DMS 273 (cell line): ENCODE results near the gene NUTM2E.
A peak's percentile ranks its signal among the peaks of the same experiment; 100 is the strongest.
"Not testable (repeated sequence)": the region's sequence is repeated elsewhere in the genome, so short reads cannot be mapped to it uniquely, and the experiment has no call there.

Experiments used
- DNase-seq: peaks from one replicate; lab custom pipeline; 2025; ENCODE audit not compliant: unreplicated experiment; lab: John Stamatoyannopoulos, UW

Gene NUTM2E

GRCh38 chr10:79826496-79827215 lies at the start of gene NUTM2E:
Gene NUTM2E, plus strand, starts transcription at chr10:79826739. Its CDS starts 15,002 bp downstream, at chr10:79841741.
- peak; percentile 85 for DNase-seq

- DNase-seq = not testable (repeated sequence)
Observed at GRCh38 chr10:79777997-79778396, 48.5 kb upstream of the NUTM2E start.

DNA sequence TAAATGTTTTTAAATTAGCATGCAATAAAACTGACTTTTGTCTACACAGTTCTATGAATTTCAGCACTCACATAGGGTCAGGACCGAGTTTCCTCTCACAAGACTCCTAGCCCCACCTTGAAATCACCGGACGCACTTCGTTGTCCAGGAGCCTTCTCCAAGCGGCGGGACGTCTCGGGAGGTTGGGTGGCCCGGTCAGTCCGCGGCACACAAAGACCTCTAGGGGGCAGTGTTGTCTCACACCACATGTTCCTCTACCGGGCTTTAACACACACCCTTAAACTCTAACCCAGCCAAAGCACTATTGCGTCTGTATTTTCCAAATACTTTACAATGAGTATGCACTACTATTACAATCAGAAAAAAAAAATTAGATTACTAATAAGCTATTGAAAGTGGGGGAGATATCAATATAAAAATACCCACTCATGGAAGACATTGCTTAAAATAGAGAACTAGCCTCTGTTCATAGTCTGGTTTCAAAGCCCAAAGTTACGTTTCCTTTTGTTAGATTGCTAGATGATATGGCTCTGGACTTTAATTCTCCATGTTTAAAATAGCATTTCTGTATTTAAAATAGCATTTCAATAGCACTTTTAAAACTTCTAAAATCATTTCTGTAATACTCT lies 47.1 kb upstream of the NUTM2E start:
- peak; percentile 19 for DNase-seq

GRCh38 chr10:79779992-79780391 lies 46.5 kb upstream of the NUTM2E start:
- not testable (repeated sequence) for DNase-seq

DNA sequence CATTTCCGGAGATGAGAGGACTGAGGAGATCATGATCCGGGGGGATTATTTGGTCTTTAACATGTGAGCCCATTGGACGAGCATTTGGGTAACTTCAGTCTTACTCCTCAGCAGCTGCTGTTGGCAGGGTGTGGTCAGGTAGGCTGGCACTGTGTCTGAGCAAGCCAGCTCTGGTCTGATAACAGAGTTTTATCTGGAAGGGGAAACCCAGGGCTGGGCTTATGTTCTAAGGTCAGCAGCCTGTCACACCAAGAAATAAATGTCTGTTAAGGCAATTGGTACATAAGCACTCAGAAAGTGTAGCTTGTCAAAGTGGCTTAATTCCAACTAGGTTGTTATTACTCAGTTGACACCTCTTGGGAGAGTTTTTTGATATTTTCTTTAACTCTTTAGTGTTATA lies 45.0 kb upstream of the NUTM2E start:
- not testable (repeated sequence) for DNase-seq

DNA sequence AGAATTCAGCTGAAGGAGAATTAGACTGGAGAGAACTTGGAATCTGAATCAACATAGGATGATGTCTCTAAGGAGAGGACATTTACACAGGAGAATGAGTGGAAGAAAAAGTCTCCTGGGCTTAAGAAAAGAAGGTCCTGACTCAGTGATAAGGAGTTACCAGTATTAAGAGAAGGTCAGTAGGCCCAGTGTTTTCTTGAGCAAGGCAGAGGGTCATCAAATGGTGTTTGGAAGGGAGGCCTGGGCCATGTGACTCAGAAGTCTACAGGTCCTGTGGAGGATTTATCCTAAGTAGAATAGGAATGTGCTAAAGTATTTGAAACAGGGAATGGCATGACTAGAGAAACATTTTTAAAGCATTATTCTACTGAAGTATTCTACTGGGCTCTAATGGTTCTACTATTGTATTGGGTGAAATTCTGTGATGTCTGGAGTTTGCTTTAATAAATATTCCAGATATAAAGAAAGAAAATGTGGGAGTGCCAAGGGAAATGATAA lies 39.0 kb upstream of the NUTM2E start:
- not testable (repeated sequence) for DNase-seq

DNA sequence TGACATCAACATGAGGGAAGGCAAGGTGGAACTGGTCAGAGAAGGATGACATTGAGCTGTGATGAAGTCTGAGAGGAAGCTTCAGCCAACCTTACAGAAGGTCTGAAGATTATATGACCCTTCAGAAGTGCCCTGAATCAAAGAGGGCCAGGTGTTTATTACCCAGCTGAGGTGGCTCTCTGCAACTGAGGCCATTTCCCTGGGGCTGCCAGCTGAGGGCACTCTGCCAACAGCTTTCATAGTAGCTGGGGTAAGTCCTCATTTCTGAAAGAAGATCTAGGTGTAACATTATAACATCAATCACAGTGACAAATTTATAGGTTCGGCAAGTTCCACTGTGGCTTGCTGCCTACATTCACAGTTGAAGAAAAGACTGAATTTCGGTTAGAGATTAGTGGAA lies 37.2 kb upstream of the NUTM2E start:
- not testable (repeated sequence) for DNase-seq

DNA sequence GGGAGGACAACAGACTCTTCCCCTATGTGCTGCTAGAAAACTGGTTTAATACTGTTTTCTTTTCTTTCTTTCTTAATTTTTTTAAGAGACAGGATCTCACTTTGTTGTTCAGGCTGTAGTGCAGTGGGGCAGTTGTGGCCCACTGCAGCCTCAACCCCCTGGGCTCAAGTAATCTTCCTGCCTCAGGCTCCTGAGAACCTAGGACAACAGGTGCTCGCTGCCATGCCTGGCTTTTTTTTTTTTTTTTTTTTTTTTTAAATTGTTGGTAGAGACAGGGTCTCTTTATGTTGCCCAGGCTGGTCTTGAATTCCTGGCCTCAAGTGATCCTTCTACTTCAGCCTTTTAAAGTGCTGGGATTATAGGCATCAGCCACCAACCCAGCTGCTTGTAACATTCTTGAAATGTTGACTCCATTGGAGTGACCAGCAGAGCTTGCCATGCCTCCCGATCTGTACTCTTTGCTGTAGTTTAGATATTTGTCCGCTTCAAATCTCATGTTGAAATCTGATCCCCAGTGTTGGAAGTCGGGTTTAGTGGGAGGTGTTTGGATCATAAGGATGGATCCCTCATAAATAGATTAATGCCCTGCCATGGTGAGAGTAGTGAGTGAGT lies 34.5 kb upstream of the NUTM2E start:
- DNase-seq = not testable (repeated sequence)

DNA sequence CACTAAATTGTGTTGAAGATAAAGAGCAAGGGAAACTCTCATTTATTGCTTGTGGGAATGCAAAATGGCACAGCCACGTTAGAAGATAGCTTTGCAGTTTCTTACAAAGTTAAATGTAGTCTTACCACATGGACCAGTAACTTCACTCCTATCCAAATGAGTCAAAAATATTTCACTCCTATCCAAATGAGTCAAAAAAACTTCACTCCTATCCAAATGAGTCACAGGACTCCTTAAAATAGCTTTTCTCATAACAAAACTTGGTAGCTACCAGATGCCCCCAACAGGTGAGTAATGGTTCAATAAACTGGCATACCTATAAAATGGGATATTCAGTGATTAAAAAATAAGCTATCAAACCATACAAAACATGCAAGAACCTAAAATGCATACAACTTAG lies 27.2 kb upstream of the NUTM2E start:
- not testable (repeated sequence) for DNase-seq

DNA sequence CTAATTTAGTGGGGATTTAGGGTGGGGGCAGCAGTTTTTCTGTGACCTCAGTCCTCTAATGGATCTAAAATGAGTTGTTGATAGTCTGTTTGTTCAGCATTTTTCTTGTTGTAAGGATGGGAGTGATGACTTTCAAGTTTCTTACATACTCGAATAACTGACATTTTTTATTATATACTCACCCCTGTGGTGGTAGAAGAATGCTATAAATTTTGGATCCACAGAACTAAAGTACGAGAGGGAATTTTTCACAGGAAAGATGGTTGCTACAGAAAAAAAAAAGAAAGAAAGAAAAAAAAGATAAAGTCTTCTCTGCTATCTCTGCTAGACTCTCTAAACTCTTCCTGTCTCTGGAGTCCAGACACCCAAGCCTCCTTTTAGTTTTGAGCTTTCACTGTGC lies 20.7 kb upstream of the NUTM2E start:
- DNase-seq = not testable (repeated sequence)

GRCh38 chr10:79811895-79812294 lies 14.6 kb upstream of the NUTM2E start:
- DNase-seq = not testable (repeated sequence)

DNA sequence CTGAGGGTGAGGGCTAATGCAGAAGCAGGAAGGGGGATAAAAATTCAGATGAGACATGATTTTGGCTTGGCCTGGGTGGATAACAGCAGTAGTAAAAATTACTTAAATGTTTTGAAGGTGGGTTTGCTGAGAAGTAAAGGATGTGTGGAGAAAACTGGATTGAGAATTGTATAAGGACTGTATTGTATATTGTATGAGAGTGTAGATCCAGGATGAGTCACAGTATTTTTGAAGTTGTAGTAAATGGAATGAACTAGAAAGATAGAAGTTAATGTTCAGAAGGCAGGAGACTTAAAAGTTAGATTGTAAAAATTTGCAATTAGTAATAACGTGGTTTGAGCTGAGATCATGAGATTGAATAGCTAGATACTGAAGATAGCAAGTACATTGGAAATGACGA lies 10.2 kb upstream of the NUTM2E start:
- DNase-seq = not testable (repeated sequence)

DNA sequence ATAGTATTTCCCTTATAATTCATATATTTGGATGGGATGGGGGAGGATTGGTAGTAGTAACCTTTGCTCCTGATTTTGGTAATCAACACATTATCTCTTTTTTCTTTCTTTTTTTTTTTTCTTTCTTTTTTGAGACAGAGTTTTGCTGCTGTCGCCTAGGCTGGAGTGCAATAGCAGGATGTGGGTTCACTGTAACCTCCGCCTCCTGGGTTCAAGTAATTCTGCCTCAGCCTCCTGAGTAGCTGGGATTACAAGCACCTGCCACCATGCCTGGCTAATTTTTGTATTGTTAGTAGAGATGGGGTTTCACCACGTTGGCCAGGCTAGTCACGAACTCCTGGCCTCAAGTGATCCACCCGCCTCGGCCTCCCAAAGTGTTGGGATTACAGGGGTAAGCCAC lies 3.2 kb upstream of the NUTM2E start:
- not testable (repeated sequence) for DNase-seq

DNA sequence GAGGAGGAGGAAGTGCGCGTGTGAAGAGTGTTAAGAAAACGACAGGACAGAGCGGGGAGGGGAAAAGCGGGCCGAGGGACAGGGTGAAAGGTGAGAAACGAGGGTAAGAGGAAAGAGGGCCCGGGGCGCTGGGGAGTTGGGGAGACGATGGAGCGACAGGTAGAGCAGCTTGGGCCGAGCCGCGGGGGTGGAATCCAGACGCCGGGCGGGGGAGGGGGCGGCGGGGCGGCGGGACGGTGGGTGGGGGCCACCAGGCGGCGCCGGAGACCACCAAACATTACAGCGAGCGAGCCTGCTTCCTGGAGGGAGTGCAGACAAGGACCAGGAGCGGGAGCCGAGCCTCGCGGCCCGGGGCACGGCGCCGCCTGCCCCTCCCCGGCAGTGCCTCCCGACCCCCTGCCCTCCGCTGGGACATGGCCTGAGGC lies 940 bp upstream of the NUTM2E start:
- peak; percentile 25 for DNase-seq

DNA sequence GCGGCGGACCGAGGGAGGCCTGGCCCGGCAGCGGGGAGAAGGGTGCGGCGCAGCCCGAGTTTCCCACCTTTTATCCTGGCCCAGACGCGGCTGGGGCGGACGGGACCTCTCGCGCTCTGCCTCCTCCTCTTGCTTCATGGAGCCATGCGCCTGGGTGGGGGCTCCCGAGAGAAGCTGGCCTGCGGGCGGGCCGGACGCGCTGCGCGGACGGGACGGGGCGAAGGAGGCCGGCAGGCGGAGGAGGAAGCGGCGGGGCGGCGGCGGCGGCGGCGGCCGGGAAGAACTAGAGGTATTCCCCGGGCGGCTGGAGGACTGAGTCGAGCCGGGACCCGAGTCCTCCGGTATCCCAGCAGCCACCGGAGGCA lies 426 bp upstream of the NUTM2E start:
- not testable (repeated sequence) for DNase-seq

GRCh38 chr10:79833833-79834232 lies 7.3 kb downstream of the NUTM2E start:
- not testable (repeated sequence) for DNase-seq

DNA sequence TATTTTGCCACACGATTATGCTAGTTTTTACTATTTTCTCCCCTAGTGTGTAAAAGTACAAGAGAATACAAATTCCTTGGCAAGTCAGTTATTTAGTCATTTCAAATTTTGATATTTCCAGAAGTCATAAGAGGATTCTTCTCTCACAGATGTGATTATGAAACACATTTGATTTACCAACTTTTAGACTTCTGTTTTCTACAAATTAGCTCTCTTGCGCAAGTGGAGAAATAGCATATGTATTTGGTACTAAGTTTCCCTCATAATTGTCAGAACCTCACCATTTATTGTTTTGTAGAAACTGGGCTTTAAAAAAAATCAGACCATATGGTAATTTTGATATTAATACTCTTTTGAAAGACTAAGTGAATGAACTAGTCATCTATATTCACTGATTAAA lies 9.4 kb downstream of the NUTM2E start:
- DNase-seq = not testable (repeated sequence)

GRCh38 chr10:79836891-79837290 lies 10.4 kb downstream of the NUTM2E start:
- DNase-seq = not testable (repeated sequence)

GRCh38 chr10:79838441-79838840 lies 11.9 kb downstream of the NUTM2E start:
- not testable (repeated sequence) for DNase-seq

GRCh38 chr10:79853191-79853854 lies 26.8 kb downstream of the NUTM2E start:
- DNase-seq = not testable (repeated sequence)

GRCh38 chr10:79862269-79862668 lies 35.7 kb downstream of the NUTM2E start:
- DNase-seq = not testable (repeated sequence)
